SK-N-MC (cell line): Measurements from ENCODE around the gene UST.

Experiments used
- EZH2 ChIP-seq: fragments of 200-600 bp; sonication (generic); IDR thresholded peaks from one replicate; pipeline ENCODE4 v1.6.1; 2017; ENCODE audit warnings: antibody characterized with exemption
- FOXP2 ChIP-seq: optimal IDR thresholded peaks from 2 replicates; pipeline ENCODE3; 2011; ENCODE audit warnings: mild to moderate bottlenecking, moderate library complexity; ENCODE audit not compliant: insufficient read depth; ENCODE audit errors: extremely low read length, control extremely low read depth
- POLR2AphosphoS5 ChIP-seq: IDR thresholded peaks from 2 replicates; pipeline ENCODE4 v1.6.1; 2012; ENCODE audit warnings: mild to moderate bottlenecking, low read depth, low read length, borderline replicate concordance

DNA sequence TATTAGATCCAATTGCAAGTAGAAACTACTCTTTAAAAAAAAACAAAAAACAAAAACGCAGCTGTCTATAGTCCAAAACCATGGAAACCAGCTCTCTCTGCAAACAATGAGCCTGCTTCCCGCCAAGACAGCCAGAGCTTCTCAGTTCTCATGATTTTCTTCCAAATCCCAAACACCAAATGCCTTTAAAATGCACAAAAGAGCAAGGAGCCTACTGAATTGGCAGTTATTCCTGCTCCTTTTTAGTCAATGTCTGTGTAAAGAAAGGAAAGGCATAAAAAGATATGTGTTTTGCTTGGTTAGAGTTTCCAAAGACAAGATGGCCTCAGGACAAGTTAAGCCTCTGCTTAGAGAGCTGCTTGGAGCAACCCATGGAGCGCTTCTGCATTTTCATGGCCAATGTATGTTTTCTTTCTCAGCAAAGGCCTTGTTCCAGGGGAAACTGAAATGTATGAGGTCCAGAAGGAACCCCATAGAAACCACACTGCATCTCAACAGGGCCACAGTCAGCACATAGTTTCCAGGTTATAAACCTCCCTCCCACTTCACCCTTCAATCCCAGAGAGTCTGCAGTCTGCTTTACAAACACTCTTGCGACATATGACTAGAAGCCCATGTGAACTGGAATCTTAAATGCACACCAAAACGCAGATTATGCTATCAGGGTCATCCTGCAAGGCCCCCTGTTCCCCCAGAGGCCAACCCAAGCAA lies 361.4 kb downstream of the UST start:
- TF ChIP-seq POLR2AphosphoS5, result no peak
- TF ChIP-seq EZH2, result no peak
- TF ChIP-seq FOXP2, result no peak
